Measurements from ENCODE around the gene SCARB1.
A peak's percentile ranks its signal among the peaks of the same experiment; 100 is the strongest.

The SCARB1 gene

GRCh38 chr12:124861898-124862676 is 1.6 kb downstream of the SCARB1 start:
- DNase-seq: no peak

GRCh38 chr12:124861492-124861891 is 2.2 kb downstream of the SCARB1 start:
- no peak for DNase-seq

- no peak for DNase-seq
Observed at GRCh38 chr12:124857921-124858461, 5.7 kb downstream of the SCARB1 start.

GRCh38 chr12:124856842-124857178 is 6.9 kb downstream of the SCARB1 start:
- DNase-seq: no peak

- no peak for DNase-seq
Observed at GRCh38 chr12:124856132-124856841, 7.4 kb downstream of the SCARB1 start.

- DNase-seq: no peak
Observed at GRCh38 chr12:124855275-124855957, 8.2 kb downstream of the SCARB1 start.

GRCh38 chr12:124854637-124855184 is 9.0 kb downstream of the SCARB1 start:
- no peak for DNase-seq

- no peak for DNase-seq
Observed at GRCh38 chr12:124853781-124854636, 9.7 kb downstream of the SCARB1 start.

- no peak for DNase-seq
Observed at GRCh38 chr12:124852911-124853427, 10.7 kb downstream of the SCARB1 start.

- no peak for DNase-seq
Observed at GRCh38 chr12:124852329-124852831, 11.3 kb downstream of the SCARB1 start.

GRCh38 chr12:124851342-124851741 is 12.3 kb downstream of the SCARB1 start:
- no peak for DNase-seq

GRCh38 chr12:124849382-124849781 is 14.3 kb downstream of the SCARB1 start:
- DNase-seq: no peak

GRCh38 chr12:124848621-124849380 is 14.9 kb downstream of the SCARB1 start:
- DNase-seq: peak; percentile 87

GRCh38 chr12:124847113-124848074 is 16.3 kb downstream of the SCARB1 start:
- peak; percentile 58 for DNase-seq

GRCh38 chr12:124844411-124845397 is 19.0 kb downstream of the SCARB1 start:
- peak; percentile 73 for DNase-seq

GRCh38 chr12:124842800-124843510 is 20.7 kb downstream of the SCARB1 start:
- no peak for DNase-seq

- DNase-seq: peak; percentile 55
Observed at GRCh38 chr12:124842073-124842749, 21.5 kb downstream of the SCARB1 start.

Data from eye (tissue), 1 donor.